Ectodermal cell (in vitro differentiated cells): ENCODE results near the gene THSD7B.

Experiments
- H3K27ac ChIP-seq: 2 replicates; pipeline ENCODE4 v1.7.0; 2013; ENCODE audit warnings: mild to moderate bottlenecking, low read depth, low read length; ENCODE audit not compliant: insufficient read depth, poor library complexity, severe bottlenecking
- H3K27me3 ChIP-seq: 2 replicates; pipeline ENCODE4 v1.7.0; 2013; ENCODE audit warnings: mild to moderate bottlenecking, low read length; ENCODE audit not compliant: insufficient read depth, control insufficient read depth, poor library complexity, severe bottlenecking
- H3K36me3 ChIP-seq: one replicate; pipeline ENCODE4 v1.7.0; 2013; ENCODE audit warnings: low read length; ENCODE audit not compliant: control insufficient read depth, insufficient read depth
- H3K4me1 ChIP-seq: one replicate; pipeline ENCODE4 v1.7.0; 2013; ENCODE audit warnings: low read length; ENCODE audit not compliant: control insufficient read depth, insufficient read depth
- H3K4me3 ChIP-seq: 2 replicates; pipeline ENCODE4 v1.7.0; 2013; ENCODE audit warnings: low read depth, low read length, control low read depth; ENCODE audit not compliant: insufficient read depth
- H3K9me3 ChIP-seq: 2 replicates; pipeline ENCODE4 v1.7.0; 2013; ENCODE audit warnings: mild to moderate bottlenecking, low read length, moderate library complexity; ENCODE audit not compliant: control insufficient read depth
- WGBS, 2 experiments: methylation state at CpG; one replicate each; pipeline ENCODE4 v1.1.7; 2013; ENCODE audit warnings: missing lambda C conversion rate in 2 of 2; 5-methylcytosine and 5-hydroxymethylcytosine counted together

Gene THSD7B

GRCh38 chr2:137115081-137115794 lies 349.9 kb downstream of the THSD7B start:
- no peak overlapping the region for H3K27ac ChIP-seq
- no peaks in the 10 kb centered on the region for H3K27me3 ChIP-seq
- WGBS, 2 experiments: 92 to 94% methylated on average over 9 to 10 of the region's 10 CpGs
- no peak overlapping the region for H3K4me3 ChIP-seq
- H3K9me3 ChIP-seq: no peaks in the 10 kb centered on the region
- H3K4me1 ChIP-seq: no peaks in the 10 kb centered on the region
- H3K36me3 ChIP-seq: no peaks in the 10 kb centered on the region

GRCh38 chr2:137115795-137116089 lies 350.4 kb downstream of the THSD7B start:
- no peaks in the 10 kb centered on the region for H3K27me3 ChIP-seq
- no peak overlapping the region for H3K27ac ChIP-seq
- H3K36me3 ChIP-seq: no peaks in the 10 kb centered on the region
- 86 to 94% methylated on average over 1 of the region's 1 CpG for whole genome bisulfite sequencing, 2 experiments
- H3K9me3 ChIP-seq: no peaks in the 10 kb centered on the region
- H3K4me1 ChIP-seq: no peaks in the 10 kb centered on the region
- H3K4me3 ChIP-seq: no peak overlapping the region

- H3K4me1 ChIP-seq: no peaks in the 10 kb centered on the region
- no peaks in the 10 kb centered on the region for H3K27me3 ChIP-seq
- no peaks in the 10 kb centered on the region for H3K9me3 ChIP-seq
- H3K27ac ChIP-seq: no peak overlapping the region
- no peak overlapping the region for H3K4me3 ChIP-seq
- no peaks in the 10 kb centered on the region for H3K36me3 ChIP-seq
These were observed 352.0 kb downstream of the THSD7B start for GRCh38 chr2:137117385-137117784.

DNA sequence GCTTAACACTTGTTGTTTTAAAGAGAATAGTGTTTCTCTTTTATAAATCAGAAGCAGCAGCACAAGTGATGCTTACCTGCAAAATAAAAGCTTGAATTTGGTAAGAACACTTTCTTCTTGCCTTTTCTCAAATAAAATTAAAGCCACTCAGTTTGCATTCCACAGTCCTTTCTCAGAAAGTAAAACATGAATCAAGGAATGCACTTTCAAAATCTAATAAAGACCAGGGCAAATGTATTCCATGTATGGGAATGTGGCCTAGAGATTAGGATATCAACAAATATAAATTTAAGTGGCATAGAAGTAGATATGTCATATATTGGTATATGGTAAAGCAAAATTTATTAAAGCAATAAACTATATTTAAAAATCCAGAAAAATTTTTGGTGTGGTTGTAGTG lies 352.8 kb downstream of the THSD7B start:
- H3K4me3 ChIP-seq: no peak overlapping the region
- no peaks in the 10 kb centered on the region for H3K4me1 ChIP-seq
- no peaks in the 10 kb centered on the region for H3K36me3 ChIP-seq
- H3K27me3 ChIP-seq: no peaks in the 10 kb centered on the region
- no peaks in the 10 kb centered on the region for H3K9me3 ChIP-seq
- H3K27ac ChIP-seq: no peak overlapping the region

- Histone ChIP-seq H3K9me3 (no peaks in the 10 kb centered on the region), H3K27me3 (no peaks in the 10 kb centered on the region), H3K36me3 (no peaks in the 10 kb centered on the region), H3K4me1 (no peaks in the 10 kb centered on the region), H3K4me3 (no peak overlapping the region), H3K27ac (no peak overlapping the region)
- WGBS, 2 experiments: 96 to 100% methylated on average over 1 of the region's 1 CpG
These were observed 357.9 kb downstream of the THSD7B start for GRCh38 chr2:137123226-137123625.

DNA sequence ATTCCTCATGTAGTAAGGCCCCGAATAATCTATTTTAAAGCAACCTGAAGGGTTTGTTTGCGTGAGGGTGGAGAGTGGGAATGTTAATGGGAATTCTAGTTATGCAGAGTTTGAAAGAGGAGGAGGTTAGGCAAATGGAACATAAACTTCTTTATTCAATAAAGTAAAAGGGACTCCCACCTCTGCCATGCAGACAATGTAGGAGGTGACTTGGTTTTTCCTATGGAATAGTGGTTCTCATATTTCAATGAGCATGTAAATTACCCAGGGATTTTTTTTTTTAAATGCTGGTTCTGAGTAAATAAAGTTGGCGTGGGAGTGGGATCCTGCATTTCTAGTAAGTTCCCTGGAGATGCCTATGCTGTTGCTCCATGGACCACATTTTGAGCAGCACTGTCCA lies 367.9 kb downstream of the THSD7B start:
- H3K27me3 ChIP-seq: no peaks in the 10 kb centered on the region
- 85 to 88% methylated on average over 3 of the region's 3 CpGs for WGBS, 2 experiments

DNA sequence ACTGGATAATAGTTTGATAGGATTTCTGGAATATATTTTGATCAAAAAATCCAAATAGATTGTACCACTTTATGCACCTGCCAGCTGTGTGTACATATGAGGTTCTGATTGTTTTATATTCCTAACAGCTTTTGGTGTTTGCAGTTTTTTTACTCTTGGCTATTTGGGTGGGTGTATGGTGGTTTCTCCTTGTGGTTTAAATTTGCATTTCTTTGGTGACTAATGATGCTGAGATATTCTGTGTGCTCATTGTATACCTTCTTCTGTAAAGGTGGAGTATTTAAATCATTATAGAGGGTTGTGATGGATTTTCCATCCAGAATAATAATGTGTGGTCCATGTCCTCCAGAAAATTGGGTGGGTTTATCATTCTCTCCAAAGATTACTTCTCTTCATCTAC lies 372.9 kb downstream of the THSD7B start:
- no peaks in the 10 kb centered on the region for H3K4me1 ChIP-seq
- H3K36me3 ChIP-seq: no peaks in the 10 kb centered on the region
- H3K27ac ChIP-seq: no peak overlapping the region
- no peaks in the 10 kb centered on the region for H3K27me3 ChIP-seq
- H3K9me3 ChIP-seq: no peaks in the 10 kb centered on the region
- H3K4me3 ChIP-seq: no peak overlapping the region

More for the DNA sequence above, 367.9 kb downstream of the THSD7B start:
- Histone ChIP-seq H3K36me3 (no peaks in the 10 kb centered on the region), H3K4me1 (no peaks in the 10 kb centered on the region), H3K9me3 (no peaks in the 10 kb centered on the region), H3K4me3 (no peak overlapping the region), H3K27ac (no peak overlapping the region)

GRCh38 chr2:137151731-137152130 lies 386.4 kb downstream of the THSD7B start:
- H3K9me3 ChIP-seq: no peaks in the 10 kb centered on the region
- no peaks in the 10 kb centered on the region for H3K36me3 ChIP-seq
- no peak overlapping the region for H3K4me3 ChIP-seq
- WGBS, 2 experiments: 86 to 100% methylated on average over 1 to 2 of the region's 2 CpGs
- no peaks in the 10 kb centered on the region for H3K27me3 ChIP-seq
- no peaks in the 10 kb centered on the region for H3K4me1 ChIP-seq
- H3K27ac ChIP-seq: no peak overlapping the region

DNA sequence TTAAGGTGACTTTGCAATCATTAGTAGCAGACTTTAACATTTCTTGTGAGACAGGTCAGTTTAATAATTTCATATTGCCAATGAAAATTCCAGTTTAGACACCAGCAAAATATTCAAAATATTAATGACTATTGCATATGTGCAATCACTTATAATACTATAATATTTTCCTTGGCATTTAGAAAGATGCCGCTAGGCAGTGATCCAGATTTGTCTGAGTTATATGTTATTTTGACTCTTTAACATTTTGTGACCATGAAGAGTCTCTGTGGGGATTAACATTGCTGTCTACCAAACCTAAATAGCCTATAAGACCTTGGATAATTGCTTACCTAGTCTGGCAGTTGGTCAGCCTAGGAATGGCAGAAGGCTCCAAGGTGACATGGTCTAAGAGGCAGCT lies 389.6 kb downstream of the THSD7B start:
- Histone ChIP-seq H3K4me1 (no peaks in the 10 kb centered on the region), H3K4me3 (no peak overlapping the region), H3K27me3 (no peaks in the 10 kb centered on the region), H3K27ac (no peak overlapping the region), H3K9me3 (no peaks in the 10 kb centered on the region), H3K36me3 (no peaks in the 10 kb centered on the region)
- WGBS, 2 experiments: 92% methylated on average over 1 of the region's 1 CpG; no CpG with 5 or more reads in 1 of the 2 experiments

GRCh38 chr2:137155356-137156104 lies 390.2 kb downstream of the THSD7B start:
- WGBS, 2 experiments: 95 to 98% methylated on average over 4 of the region's 4 CpGs
- no peaks in the 10 kb centered on the region for H3K27me3 ChIP-seq
- H3K4me3 ChIP-seq: no peak overlapping the region
- no peaks in the 10 kb centered on the region for H3K9me3 ChIP-seq
- H3K27ac ChIP-seq: no peak overlapping the region
- H3K36me3 ChIP-seq: no peaks in the 10 kb centered on the region
- no peaks in the 10 kb centered on the region for H3K4me1 ChIP-seq
